ENCODE data around the gene MRPL10.
A peak's percentile ranks its signal among the peaks of the same experiment; 100 is the strongest.

Gene MRPL10

GRCh38 chr17:47830396-47831002 lies 842 bp downstream of the MRPL10 start:
- Histone ChIP-seq H3K4me3 (ENCODE audit: low read length in 2 of 2) (peak overlapping the region; percentile 59 to 85), H3K4me1 (ENCODE audit: control insufficient read depth in 2 of 2, insufficient read depth in 1 of 2, low read depth in 1 of 2, low read length in 2 of 2) (peaks cover 5% of the 10 kb centered on the region in 2 donors), H2BK5ac (ENCODE audit: low read length) (no peak overlapping the region), H3K18ac (ENCODE audit: low read length) (no peak overlapping the region), H3K36me3 (replicated peaks in 1 of 2; ENCODE audit: control insufficient read depth in 2 of 2, insufficient read depth in 2 of 2, low read length in 2 of 2) (peaks cover 20 to 38% of the 10 kb centered on the region in 2 donors), H3K23ac (ENCODE audit: low read depth, low read length, poor library complexity) (no peak overlapping the region), H3K9ac (ENCODE audit: low read depth, low read length, poor library complexity) (no peak overlapping the region), H2AFZ (ENCODE audit: low read length) (no peak overlapping the region), H2BK15ac (ENCODE audit: low read length) (no peak overlapping the region), H3K4me2 (ENCODE audit: insufficient read depth, low read length, poor library complexity, severe bottlenecking) (peak overlapping the region; percentile 63), H3K9me3 (replicated peaks in 1 of 2; ENCODE audit: control insufficient read depth in 2 of 2, insufficient read depth in 1 of 2, low read depth in 1 of 2, low read length in 2 of 2) (no peaks in the 10 kb centered on the region), H4K8ac (ENCODE audit: low read depth, low read length) (no peak overlapping the region), H3K27ac (replicated peaks; ENCODE audit: low read length) (no peak overlapping the region), H3K79me1 (ENCODE audit: low read depth, low read length) (peaks cover 1% of the 10 kb centered on the region), H2BK120ac (ENCODE audit: low read depth, low read length) (no peak overlapping the region), H4K91ac (ENCODE audit: low read depth, low read length, poor library complexity) (no peak overlapping the region), H3K27me3 (ENCODE audit: control insufficient read depth in 3 of 3, insufficient read depth in 3 of 3, low read depth in 1 of 3, low read length in 3 of 3) (no peaks in the 10 kb centered on the region), H2AK5ac (ENCODE audit: low read depth, low read length) (no peak overlapping the region), H3K4ac (ENCODE audit: low read length) (no peak overlapping the region), H3K14ac (ENCODE audit: low read length) (no peak overlapping the region), H2BK12ac (ENCODE audit: low read length) (no peak overlapping the region)
- no peak for DNase-seq (ENCODE audit: low spot score)
- WGBS, 2 donors (ENCODE audit: extremely low coverage in 2 of 2, insufficient read length in 2 of 2, insufficient replicate concordance in 1 of 2): no CpG with 5 or more reads among the region's 18 CpGs

DNA sequence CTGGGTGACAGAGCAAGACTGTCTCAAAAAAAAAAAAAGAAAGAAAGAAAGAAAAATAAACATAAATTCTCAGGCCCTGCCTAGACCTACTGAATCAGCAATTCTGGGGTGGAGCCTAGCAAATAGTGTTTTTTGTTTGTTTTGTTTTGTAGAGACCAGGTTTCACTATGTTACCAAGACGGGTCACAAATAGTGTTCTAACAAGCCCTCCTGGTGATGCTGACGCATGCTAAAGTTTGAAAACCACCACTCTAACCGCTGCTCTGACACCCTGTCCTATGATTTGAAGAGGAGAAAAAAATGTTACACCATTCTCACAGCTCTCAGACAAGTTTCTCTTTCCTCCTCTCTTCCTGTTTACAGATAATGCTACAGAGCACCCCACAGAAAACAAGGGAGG lies 1.5 kb downstream of the MRPL10 start:
- H3K4ac ChIP-seq (ENCODE audit: low read length): no peak overlapping the region
- H3K14ac ChIP-seq (ENCODE audit: low read length): no peak overlapping the region
- no peak overlapping the region for H3K27ac ChIP-seq (replicated peaks; ENCODE audit: low read length)
- no peak overlapping the region for H4K8ac ChIP-seq (ENCODE audit: low read depth, low read length)
- H3K4me3 ChIP-seq (ENCODE audit: low read length in 2 of 2): no peak overlapping the region
- no peak overlapping the region for H2BK120ac ChIP-seq (ENCODE audit: low read depth, low read length)
- H3K4me1 ChIP-seq (ENCODE audit: control insufficient read depth in 2 of 2, insufficient read depth in 1 of 2, low read depth in 1 of 2, low read length in 2 of 2): peaks cover 5% of the 10 kb centered on the region in 2 donors
- no peaks in the 10 kb centered on the region for H3K9me3 ChIP-seq (replicated peaks in 1 of 2; ENCODE audit: control insufficient read depth in 2 of 2, insufficient read depth in 1 of 2, low read depth in 1 of 2, low read length in 2 of 2)
- no peak overlapping the region for H3K4me2 ChIP-seq (ENCODE audit: insufficient read depth, low read length, poor library complexity, severe bottlenecking)
- no peak overlapping the region for H2AK5ac ChIP-seq (ENCODE audit: low read depth, low read length)
- WGBS, 2 donors (ENCODE audit: extremely low coverage in 2 of 2, insufficient read length in 2 of 2, insufficient replicate concordance in 1 of 2): no CpG with 5 or more reads among the region's 3 CpGs
- no peak overlapping the region for H2BK15ac ChIP-seq (ENCODE audit: low read length)
- peaks cover 1% of the 10 kb centered on the region for H3K79me1 ChIP-seq (ENCODE audit: low read depth, low read length)
- no peak for DNase-seq (ENCODE audit: low spot score)
- H3K23ac ChIP-seq (ENCODE audit: low read depth, low read length, poor library complexity): no peak overlapping the region
- H3K36me3 ChIP-seq (replicated peaks in 1 of 2; ENCODE audit: control insufficient read depth in 2 of 2, insufficient read depth in 2 of 2, low read length in 2 of 2): peaks cover 21 to 38% of the 10 kb centered on the region in 2 donors
- no peak overlapping the region for H3K9ac ChIP-seq (ENCODE audit: low read depth, low read length, poor library complexity)
- no peaks in the 10 kb centered on the region for H3K27me3 ChIP-seq (ENCODE audit: control insufficient read depth in 3 of 3, insufficient read depth in 3 of 3, low read depth in 1 of 3, low read length in 3 of 3)
- no peak overlapping the region for H2BK5ac ChIP-seq (ENCODE audit: low read length)
- H4K91ac ChIP-seq (ENCODE audit: low read depth, low read length, poor library complexity): no peak overlapping the region
- no peak overlapping the region for H3K18ac ChIP-seq (ENCODE audit: low read length)
- H2BK12ac ChIP-seq (ENCODE audit: low read length): no peak overlapping the region
- H2AFZ ChIP-seq (ENCODE audit: low read length): no peak overlapping the region

- Histone ChIP-seq H2BK15ac (ENCODE audit: low read length) (no peak overlapping the region), H3K79me1 (ENCODE audit: low read depth, low read length) (peaks cover 4% of the 10 kb centered on the region), H3K4ac (ENCODE audit: low read length) (no peak overlapping the region), H3K14ac (ENCODE audit: low read length) (no peak overlapping the region), H2BK12ac (ENCODE audit: low read length) (no peak overlapping the region), H2BK120ac (ENCODE audit: low read depth, low read length) (no peak overlapping the region), H2AFZ (ENCODE audit: low read length) (no peak overlapping the region), H3K18ac (ENCODE audit: low read length) (no peak overlapping the region), H3K23ac (ENCODE audit: low read depth, low read length, poor library complexity) (no peak overlapping the region), H4K8ac (ENCODE audit: low read depth, low read length) (no peak overlapping the region), H2BK5ac (ENCODE audit: low read length) (no peak overlapping the region), H3K4me3 (ENCODE audit: low read length in 2 of 2) (no peak overlapping the region), H3K36me3 (replicated peaks in 1 of 2; ENCODE audit: control insufficient read depth in 2 of 2, insufficient read depth in 2 of 2, low read length in 2 of 2) (peaks cover 32 to 43% of the 10 kb centered on the region in 2 donors), H3K9ac (ENCODE audit: low read depth, low read length, poor library complexity) (no peak overlapping the region), H2AK5ac (ENCODE audit: low read depth, low read length) (no peak overlapping the region), H3K27me3 (ENCODE audit: control insufficient read depth in 3 of 3, insufficient read depth in 3 of 3, low read depth in 1 of 3, low read length in 3 of 3) (no peaks in the 10 kb centered on the region), H3K4me2 (ENCODE audit: insufficient read depth, low read length, poor library complexity, severe bottlenecking) (no peak overlapping the region), H3K4me1 (ENCODE audit: control insufficient read depth in 2 of 2, insufficient read depth in 1 of 2, low read depth in 1 of 2, low read length in 2 of 2) (peaks cover 7 to 9% of the 10 kb centered on the region in 2 donors), H4K91ac (ENCODE audit: low read depth, low read length, poor library complexity) (no peak overlapping the region), H3K27ac (replicated peaks; ENCODE audit: low read length) (no peak overlapping the region), H3K9me3 (replicated peaks in 1 of 2; ENCODE audit: control insufficient read depth in 2 of 2, insufficient read depth in 1 of 2, low read depth in 1 of 2, low read length in 2 of 2) (no peaks in the 10 kb centered on the region)
- DNase-seq (ENCODE audit: low spot score): no peak
- WGBS, 2 donors (ENCODE audit: extremely low coverage in 2 of 2, insufficient read length in 2 of 2, insufficient replicate concordance in 1 of 2): no CpG with 5 or more reads among the region's 4 CpGs
Measured at GRCh38 chr17:47823519-47823918, 7.8 kb downstream of the MRPL10 start.

GRCh38 chr17:47822785-47823184 lies 8.6 kb downstream of the MRPL10 start:
- H3K18ac ChIP-seq (ENCODE audit: low read length): no peak overlapping the region

More at GRCh38 chr17:47822785-47823184, 8.6 kb downstream of the MRPL10 start:
- Histone ChIP-seq H3K9me3 (replicated peaks in 1 of 2; ENCODE audit: control insufficient read depth in 2 of 2, insufficient read depth in 1 of 2, low read depth in 1 of 2, low read length in 2 of 2) (no peaks in the 10 kb centered on the region), H2BK12ac (ENCODE audit: low read length) (no peak overlapping the region), H3K79me1 (ENCODE audit: low read depth, low read length) (peaks cover 4% of the 10 kb centered on the region), H3K36me3 (replicated peaks in 1 of 2; ENCODE audit: control insufficient read depth in 2 of 2, insufficient read depth in 2 of 2, low read length in 2 of 2) (peaks cover 28 to 37% of the 10 kb centered on the region in 2 donors), H3K9ac (ENCODE audit: low read depth, low read length, poor library complexity) (no peak overlapping the region), H3K4me3 (ENCODE audit: low read length in 2 of 2) (no peak overlapping the region), H2AK5ac (ENCODE audit: low read depth, low read length) (no peak overlapping the region), H4K8ac (ENCODE audit: low read depth, low read length) (no peak overlapping the region), H3K4me1 (ENCODE audit: control insufficient read depth in 2 of 2, insufficient read depth in 1 of 2, low read depth in 1 of 2, low read length in 2 of 2) (peaks cover 7 to 9% of the 10 kb centered on the region in 2 donors), H3K14ac (ENCODE audit: low read length) (no peak overlapping the region), H2BK120ac (ENCODE audit: low read depth, low read length) (no peak overlapping the region), H3K4me2 (ENCODE audit: insufficient read depth, low read length, poor library complexity, severe bottlenecking) (no peak overlapping the region), H3K4ac (ENCODE audit: low read length) (no peak overlapping the region), H2AFZ (ENCODE audit: low read length) (no peak overlapping the region), H3K27ac (replicated peaks; ENCODE audit: low read length) (no peak overlapping the region), H2BK5ac (ENCODE audit: low read length) (no peak overlapping the region), H4K91ac (ENCODE audit: low read depth, low read length, poor library complexity) (no peak overlapping the region), H2BK15ac (ENCODE audit: low read length) (no peak overlapping the region), H3K27me3 (ENCODE audit: control insufficient read depth in 3 of 3, insufficient read depth in 3 of 3, low read depth in 1 of 3, low read length in 3 of 3) (no peaks in the 10 kb centered on the region), H3K23ac (ENCODE audit: low read depth, low read length, poor library complexity) (no peak overlapping the region)
- no CpG with 5 or more reads among the region's 4 CpGs for WGBS, 2 donors (ENCODE audit: extremely low coverage in 2 of 2, insufficient read length in 2 of 2, insufficient replicate concordance in 1 of 2)
- DNase-seq (ENCODE audit: low spot score): no peak

All from neuronal stem cell (in vitro differentiated cells).